H4 (cell line): ENCODE measurements around the gene OTULIN. TPM values are rescaled to one million over a fixed set of nuclear protein-coding genes. Genes with fewer than 3 reads are reported as not detected.

ENCODE experiments used
- DNase-seq: peaks from one replicate; pipeline ENCODE4 v3.0.0-alpha.2; 2015; ENCODE audit warnings: low spot score
- total RNA-seq: library from RNA; depleted of rRNA; stranded (reverse); fragments of >200 nt; shearing (Covaris generic); gene quantifications from 2 replicates; pipeline ENCODE4 v1.2.3, GENCODE V29; 2014

OTULIN gene
- total RNA-seq, 1 experiment from 2014 or later: 23.0 TPM

DNA sequence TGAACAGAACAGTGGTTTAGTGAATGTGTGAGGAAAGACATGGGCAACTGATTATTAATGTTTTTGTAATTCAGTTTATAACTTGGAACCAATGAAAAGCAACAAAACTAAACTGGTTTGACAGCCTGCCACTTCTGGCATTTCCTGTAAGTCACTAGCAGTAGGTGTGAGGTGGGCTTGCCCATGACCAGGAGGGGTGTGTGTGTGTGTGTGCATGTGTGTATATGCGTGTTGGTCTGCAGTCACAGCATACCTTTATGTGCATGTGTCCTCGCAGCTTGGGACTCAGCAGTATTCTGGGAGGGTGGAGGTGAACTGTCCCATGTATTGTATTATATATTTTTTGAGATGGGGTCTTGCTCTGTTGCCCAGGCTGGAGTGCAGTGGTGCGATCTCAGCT is 32.3 kb downstream of the OTULIN start:
- no peak for DNase-seq

- DNase-seq: no peak
Measured at GRCh38 chr5:14698495-14698894, 34.0 kb downstream of the OTULIN start.

GRCh38 chr5:14699159-14699558 is 34.6 kb downstream of the OTULIN start:
- DNase-seq: no peak

DNA sequence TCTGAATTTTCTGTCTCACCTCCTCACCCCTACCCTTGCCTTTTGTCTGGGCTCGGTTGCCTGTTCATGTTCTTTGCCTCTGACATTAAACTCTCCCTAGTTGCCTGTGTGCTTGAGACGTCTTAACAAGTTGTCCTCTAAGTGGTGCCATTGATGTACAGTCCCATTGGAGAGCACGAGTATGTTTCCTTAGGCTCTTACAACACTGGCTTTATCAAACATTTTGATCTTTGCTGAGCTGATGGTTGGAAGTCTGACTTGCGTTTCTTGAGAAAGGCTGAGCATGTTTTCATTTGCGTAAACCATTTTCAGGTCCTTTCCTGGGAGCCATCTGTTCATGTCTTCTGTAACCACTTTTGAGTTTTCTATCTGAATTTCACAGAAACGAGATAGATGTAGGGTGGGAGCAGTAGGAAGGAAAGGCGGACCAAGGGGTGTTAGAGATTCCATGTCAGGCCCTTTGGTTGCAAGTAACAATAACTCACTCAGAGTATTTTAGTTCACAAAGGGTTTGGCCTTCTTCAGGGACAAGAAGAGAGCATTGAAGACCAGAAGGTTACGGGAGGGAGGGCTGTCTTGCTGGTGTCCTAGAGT is 35.4 kb downstream of the OTULIN start:
- no peak for DNase-seq

DNA sequence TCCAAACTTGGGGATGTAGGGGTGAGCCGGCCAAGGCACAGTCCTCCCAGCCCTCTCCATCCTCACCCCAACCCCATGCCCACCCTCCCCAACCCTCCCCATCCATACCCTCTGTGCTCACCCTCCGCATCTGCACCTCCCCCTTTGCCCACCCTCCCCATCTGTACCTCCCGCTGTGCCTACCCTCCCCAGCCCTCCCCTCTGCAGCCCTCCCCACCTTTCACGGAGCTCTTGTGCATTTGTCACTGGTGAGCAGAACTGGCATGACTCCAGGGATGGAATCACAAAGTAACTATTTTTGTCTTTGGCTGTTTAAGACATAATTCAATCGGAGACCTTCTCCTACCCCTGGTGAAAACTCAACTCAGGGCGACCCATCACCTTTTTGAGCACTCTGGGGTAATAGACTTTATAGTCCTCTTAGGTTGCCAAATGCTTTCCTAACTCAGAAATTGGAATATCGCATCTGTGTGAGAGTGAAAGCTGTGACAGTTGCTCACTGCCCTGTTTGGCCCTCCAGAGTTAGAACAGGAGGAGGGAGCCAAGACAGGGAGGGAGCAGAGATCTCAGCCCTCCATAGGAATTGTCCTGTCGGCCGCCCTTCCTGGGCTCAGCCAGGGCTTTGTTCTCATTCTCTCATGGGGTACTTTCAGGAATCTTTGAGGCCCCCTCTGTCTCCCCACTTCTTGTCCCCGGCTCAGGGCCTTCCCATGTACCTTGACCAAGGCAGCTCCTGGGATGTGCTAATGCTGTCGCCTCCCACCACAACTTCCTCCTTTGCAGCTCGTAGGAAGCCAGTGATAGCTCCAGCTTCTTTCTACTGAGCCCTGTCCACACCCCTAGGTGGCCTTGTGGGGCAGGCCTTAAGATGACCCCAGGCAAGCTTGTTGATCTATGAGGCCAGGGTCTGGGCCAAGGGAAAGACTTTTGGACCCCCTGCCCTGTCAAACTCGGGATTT is 36.2 kb downstream of the OTULIN start:
- DNase-seq: no peak

- no peak for DNase-seq
Measured at GRCh38 chr5:14701556-14701955, 37.0 kb downstream of the OTULIN start.

DNA sequence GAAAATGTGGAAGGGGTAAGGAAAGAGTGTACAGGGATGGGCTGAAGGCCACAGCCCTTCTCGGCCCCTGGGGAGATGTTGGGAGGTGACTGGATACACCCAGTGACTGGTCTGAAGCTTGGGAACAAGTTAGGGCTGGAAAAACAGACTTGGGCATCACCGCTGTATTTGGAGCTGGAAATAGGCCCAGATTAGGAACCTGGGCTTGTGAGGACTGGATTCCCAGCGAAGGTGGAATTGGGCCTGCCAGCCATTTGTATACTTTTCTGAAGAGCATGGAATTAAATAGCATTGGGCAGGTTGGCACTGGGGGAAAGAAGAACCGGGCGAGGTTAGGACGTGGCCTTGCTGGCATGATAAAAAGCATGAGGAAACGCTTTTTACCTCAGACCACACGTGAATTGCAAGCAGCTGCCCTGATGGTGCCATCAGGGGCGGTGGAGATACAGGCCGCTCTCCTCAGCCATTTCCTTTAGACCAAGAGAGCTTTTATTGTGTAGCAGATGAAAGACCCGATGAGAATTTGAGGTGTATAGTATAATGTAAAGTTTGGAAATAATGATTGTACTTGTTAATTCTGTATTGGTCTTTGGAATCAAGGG is 37.8 kb downstream of the OTULIN start:
- DNase-seq: no peak

- DNase-seq: no peak
Measured at GRCh38 chr5:14705556-14705955, 41.0 kb downstream of the OTULIN start.

DNA sequence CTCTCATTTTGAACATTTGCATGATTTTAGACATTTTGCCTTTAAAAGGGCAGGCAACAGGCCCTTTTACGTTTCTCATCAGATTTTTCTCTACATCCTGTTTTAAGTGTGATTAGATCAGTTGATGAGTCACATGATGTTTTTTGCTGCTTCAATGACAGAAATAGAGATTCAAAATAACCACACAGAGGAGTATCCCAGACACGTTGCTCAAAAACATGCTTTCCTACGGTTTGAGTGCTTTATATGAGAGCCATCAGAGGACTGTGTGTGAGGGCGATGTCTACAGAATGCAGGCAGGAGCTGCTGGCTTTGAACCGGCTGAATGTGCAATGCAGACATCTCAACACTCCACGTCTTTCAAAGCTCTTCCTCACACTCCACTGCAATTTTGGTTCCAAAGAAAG is 42.1 kb downstream of the OTULIN start:
- DNase-seq: no peak

- DNase-seq: no peak
Measured at GRCh38 chr5:14707811-14708390, 43.4 kb downstream of the OTULIN start.

DNA sequence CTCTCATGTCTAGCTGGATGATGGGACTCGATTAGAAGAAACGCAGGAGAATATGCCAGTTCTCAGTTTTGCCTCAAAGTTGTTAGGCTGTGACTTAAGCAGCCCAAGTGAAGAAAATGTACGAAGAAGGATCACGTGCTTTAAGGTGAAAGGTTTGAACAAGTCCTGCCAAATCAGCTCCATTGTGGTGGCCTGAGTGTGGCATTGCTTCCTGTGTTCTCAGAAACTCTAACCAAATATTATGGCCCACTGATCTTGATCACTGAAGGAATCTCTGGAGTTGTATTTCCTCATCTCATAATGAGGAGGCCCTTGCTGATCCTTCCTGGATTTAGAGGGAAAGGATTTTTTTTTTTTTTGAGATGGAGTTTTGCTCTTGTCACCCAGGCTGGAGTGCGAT is 44.0 kb downstream of the OTULIN start:
- no peak for DNase-seq

DNA sequence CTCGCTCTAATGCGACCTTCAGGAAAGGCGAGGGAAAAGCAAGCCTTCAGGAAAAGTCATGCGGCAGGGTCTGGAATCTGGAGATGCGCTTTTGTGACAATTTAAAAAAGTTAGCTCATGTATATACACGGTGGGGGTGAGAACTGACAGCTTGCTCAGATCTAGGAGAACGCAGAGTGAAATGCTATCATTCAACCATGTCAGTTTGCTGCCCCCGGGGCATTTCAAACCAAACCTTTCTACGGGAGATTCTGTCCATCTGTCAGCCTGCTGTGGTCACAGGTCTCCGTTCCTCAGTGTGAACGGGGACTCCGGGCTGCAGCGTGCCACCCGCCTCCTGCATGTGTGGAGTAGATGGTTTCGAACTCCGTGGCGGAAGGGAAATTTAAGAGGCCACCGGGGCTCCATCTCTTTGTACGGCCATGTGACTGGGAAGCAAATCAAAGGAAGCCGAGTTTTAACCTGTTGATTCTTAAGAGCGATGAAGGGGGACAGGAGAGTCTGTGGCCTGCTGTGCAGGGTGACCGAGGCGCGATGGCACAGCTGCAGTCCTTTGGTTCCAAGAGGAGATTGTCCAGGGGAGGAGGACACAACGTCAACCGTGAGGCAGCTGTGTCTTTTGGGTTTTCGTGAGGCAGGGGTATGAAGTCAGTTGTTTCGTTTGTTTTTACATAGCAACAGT is 45.9 kb downstream of the OTULIN start:
- no peak for DNase-seq

DNA sequence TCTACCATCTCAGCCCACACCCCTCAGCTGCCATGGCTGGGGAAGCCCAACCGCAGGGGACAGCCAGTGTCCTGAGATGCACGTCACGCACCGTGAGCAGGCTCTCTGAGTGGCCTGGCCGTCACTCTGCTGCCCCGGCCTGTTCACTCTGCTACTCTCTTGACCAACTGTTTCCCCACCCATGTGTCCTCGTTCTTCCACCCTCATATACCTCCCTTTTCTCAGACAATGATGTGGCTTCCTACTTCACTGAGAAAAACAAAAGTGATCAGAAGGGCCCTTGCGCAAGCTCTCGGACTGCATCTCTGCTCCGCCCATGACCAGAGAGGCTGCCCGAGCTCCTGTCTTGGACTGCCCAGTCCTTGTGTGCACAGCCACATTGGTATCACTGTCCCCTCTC is 47.6 kb downstream of the OTULIN start:
- DNase-seq: no peak

- DNase-seq: no peak
Measured at GRCh38 chr5:14712666-14713065, 48.1 kb downstream of the OTULIN start.

DNA sequence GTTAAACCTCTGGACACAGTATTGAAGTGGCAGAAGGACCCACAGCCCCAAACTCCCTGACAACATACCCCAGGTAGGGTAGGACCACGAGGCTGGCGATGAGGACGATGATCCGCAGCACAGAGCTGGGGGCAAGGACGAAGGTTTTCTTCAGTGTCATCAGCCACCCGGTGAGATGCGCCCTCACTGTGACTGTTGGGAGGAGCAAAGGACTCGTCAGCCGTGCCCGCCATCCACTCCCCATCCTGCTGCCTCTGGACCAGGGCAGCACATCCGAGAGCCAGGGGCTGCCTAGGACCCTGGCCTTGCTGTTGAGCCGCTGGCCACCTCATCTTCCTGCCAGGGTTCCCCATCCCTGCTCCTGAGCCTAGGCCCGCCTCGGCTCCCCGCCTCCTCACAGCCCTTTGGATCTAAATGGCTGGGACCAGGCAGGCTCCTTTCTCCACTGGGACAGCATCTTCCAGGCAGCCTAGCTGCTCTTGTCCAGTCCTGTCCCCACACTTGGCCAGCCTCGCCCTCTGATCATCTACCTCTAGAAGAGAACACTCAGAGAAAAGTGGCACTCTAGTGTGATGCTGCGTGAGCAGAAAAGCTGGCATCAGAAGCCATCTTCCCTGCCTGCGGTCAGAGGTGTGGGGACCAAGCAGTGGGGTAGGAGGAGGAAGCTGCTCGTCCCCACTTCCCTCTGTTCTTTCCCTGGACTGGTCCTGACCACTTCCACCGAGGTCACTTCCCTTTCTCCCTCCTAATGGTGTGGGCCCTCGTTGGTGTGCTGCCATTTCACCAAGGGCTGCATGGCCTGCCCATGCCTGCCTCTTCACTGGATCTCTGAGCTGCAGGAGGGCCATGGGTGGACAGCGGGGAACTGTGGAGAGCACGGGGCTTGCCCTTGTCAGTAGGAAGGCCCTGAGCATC is 49.2 kb downstream of the OTULIN start:
- DNase-seq: no peak

GRCh38 chr5:14714706-14715105 is 50.2 kb downstream of the OTULIN start:
- DNase-seq: no peak

- DNase-seq: no peak
Measured at GRCh38 chr5:14715481-14715880, 51.0 kb downstream of the OTULIN start.

GRCh38 chr5:14716755-14717752 is 52.5 kb downstream of the OTULIN start:
- no peak for DNase-seq

- DNase-seq: no peak
Measured at GRCh38 chr5:14718778-14719177, 54.3 kb downstream of the OTULIN start.
